Activated B cell treated with CpG ODN at 0.5 μM for 24 hours (primary cell): Measurements from ENCODE around the gene COL1A2. TPM values are rescaled to one million over a fixed set of nuclear protein-coding genes. Genes with fewer than 3 reads are reported as not detected.

Source experiments
- ATAC-seq: fragments of 200-7000 bp; cut with Tn5 transposase; one replicate; pipeline ENCODE4 v1.10.0; 2021; ENCODE audit warnings: low read depth, mild to moderate bottlenecking, moderate library complexity
- CTCF ChIA-PET: fragments of 350-600 bp; sonication (Branson Sonifier 250); formaldehyde crosslinking; loops from one replicate; lab custom pipeline; 2021; ENCODE audit warnings: antibody characterized with exemption; lab: Charles Lee
- POLR2A ChIA-PET: fragments of 350-600 bp; sonication (Branson Sonifier 250); formaldehyde crosslinking; loops from one replicate; lab custom pipeline; 2021; ENCODE audit warnings: antibody characterized with exemption; lab: Charles Lee
- DNase-seq: peaks from one replicate; pipeline ENCODE4 v3.0.0; 2022
- H3K27ac Mint-ChIP-seq: one replicate; pipeline ENCODE4 v1.8.0; 2020; ENCODE audit warnings: mixed read lengths
- H3K27me3 Mint-ChIP-seq: one replicate; pipeline ENCODE4 v1.8.0; 2021; ENCODE audit warnings: mixed read lengths
- H3K36me3 Mint-ChIP-seq: one replicate; pipeline ENCODE4 v1.8.0; 2021; ENCODE audit warnings: low read depth, mixed read lengths
- H3K4me1 Mint-ChIP-seq: one replicate; pipeline ENCODE4 v1.8.0; 2021; ENCODE audit warnings: mixed read lengths
- H3K4me3 Mint-ChIP-seq: one replicate; pipeline ENCODE4 v1.8.0; 2020; ENCODE audit warnings: mild to moderate bottlenecking, mixed read lengths
- H3K9me3 Mint-ChIP-seq: one replicate; pipeline ENCODE4 v1.8.0; 2020; ENCODE audit warnings: mixed read lengths
- CTCF ChIP-seq: fragments of 200-600 bp; IDR thresholded peaks from one replicate; pipeline ENCODE4 v1.8.0; 2022; ENCODE audit warnings: antibody characterized with exemption, mild to moderate bottlenecking
- intact Hi-C: fragments of 100-400 bp; cut with micrococcal nuclease; formaldehyde crosslinking; loops from one replicate; pipeline ENCODE4 v1.15.1; 2024
- total RNA-seq: library from RNA; stranded (reverse); gene quantifications from 2 replicates; pipeline ENCODE4 v1.2.3, GENCODE V29; 2022

Gene COL1A2
- total RNA-seq, 1 donor from 2014 or later: not detected

DNA sequence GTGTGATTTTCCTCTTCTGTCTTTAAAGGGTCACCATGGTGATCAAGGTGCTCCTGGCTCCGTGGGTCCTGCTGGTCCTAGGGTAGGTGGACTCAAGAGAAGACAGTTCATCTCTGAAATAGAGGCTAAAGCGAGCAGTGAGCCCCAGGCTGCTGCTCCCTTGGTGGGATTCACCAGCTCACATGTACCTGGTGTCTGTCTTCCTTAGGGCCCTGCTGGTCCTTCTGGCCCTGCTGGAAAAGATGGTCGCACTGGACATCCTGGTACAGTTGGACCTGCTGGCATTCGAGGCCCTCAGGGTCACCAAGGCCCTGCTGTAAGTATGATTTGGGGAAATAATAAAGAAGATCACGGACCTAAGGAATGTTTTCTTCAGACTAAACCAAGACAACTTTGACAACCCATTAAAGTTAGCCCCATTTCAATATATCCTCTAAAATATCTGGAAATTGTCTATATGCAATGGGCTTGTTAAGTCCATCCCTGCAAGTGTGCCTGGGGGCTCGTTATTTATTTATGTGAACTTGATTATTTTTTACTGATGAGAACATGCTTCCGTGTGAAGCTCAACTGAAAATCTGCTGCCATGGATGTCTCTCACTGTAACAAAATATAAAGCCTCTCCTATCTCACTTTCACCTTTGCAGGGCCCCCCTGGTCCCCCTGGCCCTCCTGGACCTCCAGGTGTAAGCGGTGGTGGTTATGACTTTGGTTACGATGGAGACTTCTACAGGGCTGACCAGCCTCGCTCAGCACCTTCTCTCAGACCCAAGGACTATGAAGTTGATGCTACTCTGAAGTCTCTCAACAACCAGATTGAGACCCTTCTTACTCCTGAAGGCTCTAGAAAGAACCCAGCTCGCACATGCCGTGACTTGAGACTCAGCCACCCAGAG is 32.5 kb downstream of the COL1A2 start:
- ATAC-seq: no peak
- Mint-ChIP-seq H3K9me3 (no peaks in the 10 kb centered on the region), H3K27ac (no peak overlapping the region), H3K27me3 (peaks cover 1% of the 10 kb centered on the region), H3K4me3 (no peak overlapping the region), H3K4me1 (no peaks in the 10 kb centered on the region), H3K36me3 (no peaks in the 10 kb centered on the region)
- no peak for DNase-seq
- ChIA-PET POLR2A (no interaction called here), CTCF (no interaction called here)
- intact Hi-C loops: no loop called here
- no peak for TF ChIP-seq CTCF

DNA sequence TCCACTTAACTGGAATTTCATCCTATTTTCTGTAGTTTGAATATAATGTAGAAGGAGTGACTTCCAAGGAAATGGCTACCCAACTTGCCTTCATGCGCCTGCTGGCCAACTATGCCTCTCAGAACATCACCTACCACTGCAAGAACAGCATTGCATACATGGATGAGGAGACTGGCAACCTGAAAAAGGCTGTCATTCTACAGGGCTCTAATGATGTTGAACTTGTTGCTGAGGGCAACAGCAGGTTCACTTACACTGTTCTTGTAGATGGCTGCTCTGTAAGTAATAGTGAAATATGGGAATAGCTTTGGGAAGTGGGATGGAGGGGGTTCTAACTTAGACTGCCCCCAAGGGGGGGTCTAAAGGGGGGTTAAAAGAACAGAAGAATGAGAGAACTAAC is 34.5 kb downstream of the COL1A2 start:
- no peak for TF ChIP-seq CTCF
- Mint-ChIP-seq H3K27ac (no peak overlapping the region), H3K9me3 (no peaks in the 10 kb centered on the region), H3K4me1 (no peaks in the 10 kb centered on the region), H3K4me3 (no peak overlapping the region), H3K27me3 (no peaks in the 10 kb centered on the region), H3K36me3 (no peaks in the 10 kb centered on the region)
- intact Hi-C loops: no loop called here
- no peak for DNase-seq
- ChIA-PET POLR2A (no interaction called here), CTCF (no interaction called here)
- ATAC-seq: no peak

DNA sequence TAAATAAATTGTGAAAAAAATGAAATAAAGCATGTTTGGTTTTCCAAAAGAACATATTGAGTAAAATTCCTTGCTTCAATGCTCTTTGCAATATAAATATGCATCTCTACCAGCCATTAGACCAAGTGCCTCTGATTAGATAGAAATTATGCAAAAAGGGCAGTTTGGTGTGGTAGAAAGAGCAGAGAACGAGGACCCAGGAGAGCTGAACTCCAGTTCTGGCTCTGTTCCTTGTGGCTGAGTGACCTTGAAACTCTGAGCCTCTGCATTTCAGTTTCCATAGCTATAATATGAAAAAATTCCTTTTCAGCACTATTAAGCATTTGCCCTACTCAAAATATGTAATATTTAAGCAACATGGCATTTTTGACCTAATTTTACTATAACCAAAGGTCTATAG is 36.5 kb downstream of the COL1A2 start:
- Mint-ChIP-seq H3K4me1 (no peaks in the 10 kb centered on the region), H3K9me3 (no peaks in the 10 kb centered on the region), H3K27me3 (peaks cover 3% of the 10 kb centered on the region), H3K36me3 (no peaks in the 10 kb centered on the region), H3K4me3 (no peak overlapping the region), H3K27ac (no peak overlapping the region)
- CTCF ChIA-PET: no interaction called here
- TF ChIP-seq CTCF: no peak
- intact Hi-C loops: no loop called here
- POLR2A ChIA-PET: interaction anchor here (0.5 kb wide), 1 partner anchor 1199 kb away, joined by 5 read pairs; no protein-coding TSS in a partner anchor
- DNase-seq: no peak
- no peak for ATAC-seq

DNA sequence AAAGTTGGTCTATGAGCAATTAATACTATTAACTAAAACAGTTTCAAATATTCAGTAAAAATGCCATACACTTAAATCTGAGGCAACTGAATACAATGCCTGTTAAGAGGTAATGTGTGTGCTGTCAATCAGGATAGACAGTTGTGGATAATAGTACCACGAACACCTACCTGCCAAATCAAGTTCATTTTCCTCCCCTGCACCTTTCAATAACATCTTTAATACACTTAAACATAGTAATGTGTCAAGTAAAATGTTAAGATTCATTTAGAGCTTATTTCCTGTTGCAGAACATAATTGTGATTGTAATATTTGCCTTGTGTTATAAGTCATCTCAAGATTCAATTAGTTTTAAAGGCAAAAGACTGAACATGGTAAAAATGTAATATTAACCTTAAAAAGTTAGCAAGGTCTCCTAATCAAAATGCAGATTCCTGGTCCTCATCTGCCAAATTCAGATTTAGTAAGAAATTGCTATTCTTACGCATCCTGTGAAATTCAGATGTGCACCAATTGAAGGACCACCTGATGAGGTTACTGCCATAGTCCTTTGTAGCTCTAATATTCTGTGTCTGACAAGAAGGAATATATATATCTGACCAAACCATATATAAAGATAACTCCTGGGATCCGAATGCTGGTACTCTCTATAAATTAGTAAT is 37.1 kb downstream of the COL1A2 start:
- H3K4me1 Mint-ChIP-seq: no peaks in the 10 kb centered on the region
- no peak overlapping the region for H3K4me3 Mint-ChIP-seq
- peaks cover 8% of the 10 kb centered on the region for H3K27me3 Mint-ChIP-seq
- no peak for TF ChIP-seq CTCF
- CTCF ChIA-PET: no interaction called here
- ATAC-seq (no peak), DNase-seq (no peak)
- POLR2A ChIA-PET: no interaction called here
- no peaks in the 10 kb centered on the region for H3K36me3 Mint-ChIP-seq
- no peak overlapping the region for H3K27ac Mint-ChIP-seq
- no peaks in the 10 kb centered on the region for H3K9me3 Mint-ChIP-seq
- intact Hi-C loops: no loop called here

DNA sequence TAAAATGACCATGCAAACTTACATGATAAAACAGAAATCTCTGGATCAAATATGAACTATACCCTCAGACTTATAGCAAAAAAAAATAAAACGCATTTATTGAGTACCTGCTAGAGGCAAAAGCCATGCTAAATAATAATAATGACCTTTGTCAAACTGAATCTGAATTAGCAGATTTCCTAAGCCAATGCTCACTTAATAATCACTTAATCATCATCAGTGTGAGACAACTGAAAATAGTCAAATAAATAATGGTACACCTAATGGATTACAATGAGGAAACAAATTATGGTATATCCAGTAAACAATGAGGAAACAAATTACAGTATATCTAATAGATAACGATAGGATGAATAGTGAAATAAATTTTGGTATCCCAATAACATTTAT is 37.6 kb downstream of the COL1A2 start:
- Mint-ChIP-seq H3K27ac (no peak overlapping the region), H3K4me1 (no peaks in the 10 kb centered on the region), H3K4me3 (no peak overlapping the region), H3K27me3 (peaks cover 8% of the 10 kb centered on the region), H3K36me3 (no peaks in the 10 kb centered on the region), H3K9me3 (no peaks in the 10 kb centered on the region)
- TF ChIP-seq CTCF: no peak
- ChIA-PET POLR2A (no interaction called here), CTCF (no interaction called here)
- intact Hi-C loops: no loop called here
- ATAC-seq (no peak), DNase-seq (no peak)
